SH-SY5Y (cell line): ENCODE results near the gene DLL1.

Experiments
- GATA2 ChIP-seq: IDR thresholded peaks from 2 replicates; pipeline ENCODE4 v1.6.1; 2011; ENCODE audit warnings: mild to moderate bottlenecking, low read depth, low read length
- GATA3 ChIP-seq: IDR thresholded peaks from 2 replicates; pipeline ENCODE4 v1.6.1; 2011; ENCODE audit warnings: low read depth, mild to moderate bottlenecking, low read length, moderate library complexity

DNA sequence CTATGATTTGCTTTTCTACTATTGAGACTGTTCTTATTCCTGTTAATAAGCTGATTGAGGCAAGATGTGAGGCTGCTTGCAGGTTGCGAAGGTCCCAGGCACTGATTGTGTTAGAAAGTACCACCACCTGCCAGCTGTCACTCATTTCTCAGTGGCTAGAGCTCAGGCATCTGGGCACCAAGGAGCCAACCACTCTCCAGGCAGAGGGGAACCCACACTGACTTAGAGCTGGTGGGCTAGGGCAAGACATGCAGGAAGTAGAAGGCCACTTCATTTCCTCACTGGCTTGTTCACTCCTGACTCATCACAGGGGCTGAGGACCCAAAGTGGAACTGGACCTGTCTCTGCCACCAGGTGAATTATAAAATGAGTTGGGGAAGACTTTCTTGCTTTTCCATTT is 7.8 kb upstream of the DLL1 start:
- no peak for TF ChIP-seq GATA2
- TF ChIP-seq GATA3: no peak
